PFSK-1 (cell line): Measurements from ENCODE around the gene SETSIP.

Source experiments
- POLR2AphosphoS5 ChIP-seq: IDR thresholded peaks from 2 replicates; pipeline ENCODE4 v1.6.1; 2012; ENCODE audit warnings: low read depth, mild to moderate bottlenecking, control low read depth, low read length, moderate library complexity
- REST ChIP-seq, 2 experiments: IDR thresholded peaks; 2 replicates each; pipeline versions ENCODE4 v1.6.1 to v1.8.0; 2011 to 2012; ENCODE audit warnings: low read depth in 2 of 2, low read length in 2 of 2, control low read depth in 1 of 2, inconsistent platforms in 1 of 2, mild to moderate bottlenecking in 1 of 2, moderate library complexity in 1 of 2; ENCODE audit not compliant: insufficient read depth in 1 of 2
- SIN3A ChIP-seq: IDR thresholded peaks from 2 replicates; pipeline ENCODE4 v1.6.1; 2012; ENCODE audit warnings: mild to moderate bottlenecking, low read length, moderate library complexity, borderline replicate concordance; ENCODE audit not compliant: insufficient read depth
- TAF1 ChIP-seq: IDR thresholded peaks from 2 replicates; pipeline ENCODE4 v1.6.1; 2012; ENCODE audit warnings: low read length, control low read depth, borderline replicate concordance; ENCODE audit not compliant: insufficient read depth

GRCh38 chr1:92065042-92065441, 10.2 kb downstream of the SETSIP start:
- TF ChIP-seq REST (IDR thresholded peaks at IDR 0.05; ENCODE audit: insufficient read depth in 1 of 2, low read depth in 2 of 2, low read length in 2 of 2) = no peak
- TF ChIP-seq POLR2AphosphoS5 = no peak
- no peak for TF ChIP-seq SIN3A
- no peak for TF ChIP-seq TAF1
